ENCODE measurements around the gene METTL17. TPM values are rescaled to one million over a fixed set of nuclear protein-coding genes. Genes with fewer than 3 reads are reported as not detected.
"Not testable (repeated sequence)": the region's sequence is repeated elsewhere in the genome, so short reads cannot be mapped to it uniquely, and the experiment has no call there.

The METTL17 gene, protein sequence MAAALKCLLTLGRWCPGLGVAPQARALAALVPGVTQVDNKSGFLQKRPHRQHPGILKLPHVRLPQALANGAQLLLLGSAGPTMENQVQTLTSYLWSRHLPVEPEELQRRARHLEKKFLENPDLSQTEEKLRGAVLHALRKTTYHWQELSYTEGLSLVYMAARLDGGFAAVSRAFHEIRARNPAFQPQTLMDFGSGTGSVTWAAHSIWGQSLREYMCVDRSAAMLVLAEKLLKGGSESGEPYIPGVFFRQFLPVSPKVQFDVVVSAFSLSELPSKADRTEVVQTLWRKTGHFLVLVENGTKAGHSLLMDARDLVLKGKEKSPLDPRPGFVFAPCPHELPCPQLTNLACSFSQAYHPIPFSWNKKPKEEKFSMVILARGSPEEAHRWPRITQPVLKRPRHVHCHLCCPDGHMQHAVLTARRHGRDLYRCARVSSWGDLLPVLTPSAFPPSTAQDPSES
- total RNA-seq = 100 to 1,000 TPM; 105 to 106 TPM

DNA sequence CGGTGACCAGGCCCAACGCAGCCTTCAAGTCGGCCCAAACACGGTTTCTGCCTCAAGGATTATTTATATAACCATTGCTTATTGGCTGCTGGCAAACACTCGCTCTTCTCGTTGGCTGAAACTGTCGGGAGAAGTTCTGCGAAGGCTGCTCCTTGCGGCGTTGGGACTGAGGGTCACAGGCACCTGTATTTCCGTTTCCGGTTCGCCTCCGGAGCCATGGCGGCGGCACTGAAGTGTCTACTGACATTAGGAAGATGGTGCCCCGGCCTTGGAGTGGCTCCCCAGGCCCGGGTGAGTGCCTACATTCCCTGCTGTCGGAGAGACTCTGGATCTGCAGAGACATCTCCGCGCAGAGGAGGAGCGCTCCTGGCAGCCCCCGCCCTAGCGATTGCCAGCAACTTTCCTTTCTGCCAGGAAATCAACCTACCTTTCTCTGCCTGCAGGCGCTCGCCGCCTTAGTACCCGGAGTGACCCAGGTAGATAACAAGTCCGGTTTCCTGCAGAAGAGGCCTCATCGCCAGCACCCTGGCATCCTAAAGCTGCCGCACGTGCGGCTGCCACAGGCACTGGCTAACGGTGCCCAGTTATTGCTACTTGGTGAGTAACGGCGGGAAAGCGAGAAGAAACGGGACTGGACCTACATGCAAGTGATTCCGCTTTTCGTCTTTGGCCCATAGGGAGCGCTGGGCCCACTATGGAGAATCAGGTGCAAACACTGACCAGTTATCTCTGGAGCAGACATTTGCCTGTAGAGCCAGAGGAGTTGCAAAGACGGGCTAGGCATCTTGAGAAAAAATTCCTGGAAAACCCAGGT lies at the start of gene METTL17:
Gene METTL17 (plus strand): TSS at position 194 of the 814 bp plus-strand sequence. CDS start 23 bp downstream, at position 217.
- POLR2A ChIA-PET = no interaction called here
- CTCF ChIA-PET = interaction anchor here (1.6 kb wide), 1 partner anchor 25 kb away, joined by 5 read pairs; no protein-coding TSS in a partner anchor

DNA sequence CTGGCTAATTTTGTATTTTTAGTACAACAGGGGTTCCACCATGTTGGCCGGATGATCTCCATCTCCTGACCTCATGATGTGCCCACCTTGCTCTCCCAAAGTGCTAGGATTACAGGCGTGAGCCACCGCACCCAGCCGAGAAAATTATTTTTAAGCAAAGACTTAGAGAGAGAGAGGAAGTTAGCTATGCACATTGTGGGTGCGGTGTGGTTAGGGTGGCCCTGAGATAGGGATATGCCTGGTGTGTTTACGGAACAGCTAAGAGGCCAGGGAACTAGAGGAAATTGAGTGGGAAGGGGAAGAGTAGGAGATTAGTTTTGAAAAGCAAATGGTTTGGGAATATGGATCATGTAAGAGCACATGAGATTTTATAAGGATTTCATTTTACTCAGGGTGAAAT lies 44.6 kb upstream of the METTL17 start:
- CTCF ChIA-PET, POLR2A ChIA-PET: not testable (repeated sequence)

- POLR2A ChIA-PET, CTCF ChIA-PET: not testable (repeated sequence)
Measured at GRCh38 chr14:20946707-20947106, 43.1 kb upstream of the METTL17 start.

- POLR2A ChIA-PET, CTCF ChIA-PET: not testable (repeated sequence)
Measured at GRCh38 chr14:20954736-20955537, 34.8 kb upstream of the METTL17 start, which contains the start of gene RNASE2. Gene RNASE2 (plus strand): TSS chr14:20955487. CDS start chr14:20955772, 285 bp downstream.

- POLR2A ChIA-PET, CTCF ChIA-PET: not testable (repeated sequence)
Measured at GRCh38 chr14:20955538-20955873, 34.3 kb upstream of the METTL17 start.

DNA sequence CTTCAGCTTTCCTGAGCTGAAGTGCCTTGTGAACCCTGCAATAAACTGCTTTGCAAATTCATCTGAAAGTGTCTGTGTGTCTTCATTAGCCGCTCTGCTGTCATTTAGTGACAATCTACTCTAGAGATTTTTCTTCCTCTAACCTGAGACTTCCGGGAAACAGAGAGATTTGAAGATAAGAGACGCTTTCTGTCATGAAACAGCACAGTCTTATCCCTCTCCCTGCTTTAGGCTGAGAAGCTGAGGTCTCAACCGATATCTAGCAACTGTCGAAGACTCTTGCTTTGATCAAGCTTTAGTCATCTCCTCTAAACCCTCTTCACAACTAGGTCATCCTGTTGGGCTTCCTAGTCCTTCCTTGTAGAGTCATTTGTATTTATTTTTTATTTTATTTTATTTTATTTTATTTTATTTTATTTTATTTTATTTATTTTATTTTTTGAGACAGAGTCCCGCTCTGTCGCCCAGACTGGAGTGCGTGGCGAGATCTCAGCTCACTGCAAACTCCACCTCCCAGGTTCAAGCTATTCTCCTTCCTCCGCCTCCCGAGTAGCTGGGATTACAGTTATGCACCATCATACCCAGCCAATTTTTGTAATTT lies 33.3 kb upstream of the METTL17 start:
- POLR2A ChIA-PET = no interaction called here
- CTCF ChIA-PET = interaction anchor here (1.3 kb wide), 1 partner anchor 14 kb away, joined by 3 read pairs; no protein-coding TSS in a partner anchor

GRCh38 chr14:20958946-20959345 lies 30.8 kb upstream of the METTL17 start:
- POLR2A ChIA-PET = not testable (repeated sequence)
- CTCF ChIA-PET = interaction anchor here (4.4 kb wide), 1 partner anchor 12 kb away, joined by 30 read pairs; no protein-coding TSS in a partner anchor

- CTCF ChIA-PET = interaction anchor here (2.4 to 2.7 kb wide), 2 partner anchors 8 to 114 kb away, joined by 17 to 30 read pairs; no protein-coding TSS in a partner anchor
- POLR2A ChIA-PET = no interaction called here
Measured at GRCh38 chr14:20969336-20969735, 20.4 kb upstream of the METTL17 start.

DNA sequence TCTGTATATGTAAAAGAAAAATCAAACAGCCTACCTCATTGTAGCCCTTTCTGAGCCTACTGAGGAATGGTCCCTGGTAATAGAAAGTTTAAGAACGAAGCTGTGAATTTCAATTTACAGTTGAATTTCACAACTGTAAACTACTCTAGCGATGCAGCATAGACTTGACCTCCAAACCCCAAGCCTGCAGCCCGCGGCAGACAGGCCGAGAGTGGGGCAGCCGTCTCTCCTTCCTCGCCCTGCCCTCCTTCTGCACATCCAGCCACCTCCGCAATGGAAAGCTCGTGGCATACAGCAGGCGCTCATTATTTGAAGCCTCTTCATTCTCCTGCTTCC lies 19.2 kb upstream of the METTL17 start:
- CTCF ChIA-PET = interaction anchor here (0.6 to 2.7 kb wide), 25 partner anchors 10 to 338 kb away, joined by 3 to 30 read pairs (median 4); no protein-coding TSS in a partner anchor
- POLR2A ChIA-PET = no interaction called here

- POLR2A ChIA-PET = no interaction called here
- CTCF ChIA-PET = interaction anchor here (0.6 to 2.7 kb wide), 33 partner anchors 10 to 339 kb away, joined by 3 to 30 read pairs (median 4); partner anchors contain the start of genes ANG and RNASE7
Measured at GRCh38 chr14:20970983-20971704, 18.6 kb upstream of the METTL17 start.

DNA sequence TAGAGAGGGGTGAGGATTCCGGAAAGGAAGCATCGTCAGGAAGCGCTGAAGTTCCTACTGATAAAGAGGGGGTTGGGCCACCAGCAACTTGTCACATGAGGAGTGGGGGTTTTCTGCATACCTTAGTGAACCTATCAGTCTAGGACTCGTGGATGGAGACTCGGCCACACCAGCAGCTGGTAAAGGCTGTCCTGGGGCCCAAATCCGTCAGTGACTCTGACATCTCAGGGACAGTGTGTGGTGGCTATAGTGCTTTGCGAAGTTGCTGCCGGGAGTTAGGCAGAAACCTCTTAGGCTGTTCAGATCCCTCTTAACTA lies 18.1 kb upstream of the METTL17 start:
- CTCF ChIA-PET = interaction anchor here (0.7 to 2.7 kb wide), 21 partner anchors 10 to 339 kb away, joined by 3 to 30 read pairs (median 5); partner anchors contain the start of gene RNASE7
- POLR2A ChIA-PET = no interaction called here

DNA sequence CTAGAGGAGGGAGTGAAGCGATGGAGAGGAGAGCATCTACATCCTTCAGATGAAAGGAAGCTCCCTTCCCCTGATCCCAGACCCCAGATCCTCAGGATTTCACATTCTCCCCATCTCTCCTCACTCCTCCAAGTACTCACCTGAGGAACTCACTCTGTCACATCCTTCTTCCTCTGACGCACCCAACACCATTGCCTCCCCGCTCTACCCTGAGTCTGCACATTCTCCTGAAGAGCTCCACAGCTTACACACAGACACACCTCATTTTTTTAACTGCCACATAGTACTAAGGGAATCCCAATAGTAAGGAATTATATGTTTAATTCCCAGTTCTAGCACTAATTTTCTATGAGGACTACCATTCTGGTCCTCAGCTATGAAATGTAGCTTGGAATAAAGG lies 16.3 kb upstream of the METTL17 start:
- ChIA-PET CTCF (interaction anchor here (0.8 to 1.3 kb wide), 2 partner anchors 116 to 238 kb away, joined by 3 to 4 read pairs; no protein-coding TSS in a partner anchor), POLR2A (no interaction called here)

- ChIA-PET POLR2A (interaction anchor here (0.5 kb wide), 1 partner anchor 150 kb away, joined by 5 read pairs; no protein-coding TSS in a partner anchor), CTCF (no interaction called here)
Measured at GRCh38 chr14:20976291-20976690, 13.5 kb upstream of the METTL17 start.

DNA sequence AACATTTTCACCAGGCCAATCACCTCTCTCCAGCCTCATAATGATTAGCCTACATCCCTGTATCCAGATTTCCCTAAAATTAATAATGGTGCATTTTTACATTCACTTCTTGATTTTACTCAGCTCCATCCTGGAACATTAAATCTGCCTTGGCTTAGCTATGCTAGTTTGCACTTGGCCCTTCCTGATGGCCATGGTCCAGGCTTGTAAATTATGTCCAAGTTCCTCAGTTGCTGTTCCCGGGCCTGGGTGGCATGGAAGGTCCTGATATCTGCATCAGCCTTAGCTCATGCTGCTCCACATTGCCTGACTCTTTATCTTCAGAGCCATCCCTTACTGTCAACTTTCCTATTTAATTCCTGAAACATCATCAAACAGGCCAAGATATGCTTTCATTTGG lies 11.1 kb upstream of the METTL17 start:
- CTCF ChIA-PET = no interaction called here
- POLR2A ChIA-PET = no interaction called here

- POLR2A ChIA-PET = no interaction called here
- CTCF ChIA-PET = interaction anchor here (1.4 to 4.6 kb wide), 2 partner anchors 10 to 34 kb away, joined by 4 to 24 read pairs; no protein-coding TSS in a partner anchor
Measured at GRCh38 chr14:20980906-20981305, 8.9 kb upstream of the METTL17 start.

- POLR2A ChIA-PET = no interaction called here
Measured at GRCh38 chr14:20982646-20983369, 7.0 kb upstream of the METTL17 start.

GRCh38 chr14:20985650-20986049 lies 4.1 kb upstream of the METTL17 start:
- CTCF ChIA-PET, POLR2A ChIA-PET: not testable (repeated sequence)

More at GRCh38 chr14:20982646-20983369, 7.0 kb upstream of the METTL17 start:
- CTCF ChIA-PET = interaction anchor here (0.9 to 4.6 kb wide), 3 partner anchors 11 to 109 kb away, joined by 3 to 24 read pairs (median 4); no protein-coding TSS in a partner anchor

DNA sequence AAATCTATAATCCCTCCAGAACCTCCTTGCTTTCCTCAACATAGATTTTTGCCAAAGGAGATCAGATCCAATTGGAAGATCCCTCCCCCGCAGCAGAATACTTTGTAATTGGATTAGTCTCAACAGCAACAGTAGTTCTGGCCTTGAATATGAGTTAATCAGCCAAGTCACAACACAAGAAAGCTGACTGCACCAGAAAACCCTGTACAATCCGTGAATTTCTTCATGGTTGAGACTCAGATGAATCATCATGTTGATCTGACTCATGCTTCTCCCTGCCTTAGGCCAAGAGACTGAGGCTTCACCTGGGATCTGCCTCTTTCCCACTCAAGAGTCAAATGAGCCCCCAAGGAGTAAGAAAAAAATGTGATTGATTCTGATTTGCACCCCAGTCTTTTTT lies 3.0 kb upstream of the METTL17 start:
- POLR2A ChIA-PET = no interaction called here
- CTCF ChIA-PET = no interaction called here

All from activated CD8-positive, alpha-beta memory T cell treated with anti-CD3 and anti-CD28 coated beads for 36 hours (primary cell).